Fibroblast of the aortic adventitia (primary cell): ENCODE measurements around the gene RCAN2. TPM values are rescaled to one million over a fixed set of nuclear protein-coding genes. Genes with fewer than 3 reads are reported as not detected.
A peak's percentile ranks its signal among the peaks of the same experiment; 100 is the strongest.

Source experiments
- DNase-seq: peaks from one replicate; pipeline ENCODE4 v3.0.0-alpha.2; 2010; ENCODE audit warnings: low read depth
- H3K4me3 ChIP-seq: 2 replicates; pipeline ENCODE4 v1.5.1; 2011; ENCODE audit warnings: low read depth, mild to moderate bottlenecking, control low read depth, low read length, moderate library complexity
- CTCF ChIP-seq: IDR thresholded peaks from 2 replicates; pipeline ENCODE4 v1.5.1; 2011; ENCODE audit warnings: mild to moderate bottlenecking, low read length, control low read depth, inconsistent platforms; ENCODE audit not compliant: insufficient read depth
- total RNA-seq: library from RNA; depleted of rRNA; stranded (reverse); fragments of >200 nt; gene quantifications from 2 replicates; pipeline ENCODE4 v1.2.3, GENCODE V29; 2012; ENCODE audit warnings: low replicate concordance

The RCAN2 gene
- total RNA-seq, 1 donor, result 8.0 TPM

- no peak for DNase-seq
- no peak for TF ChIP-seq CTCF
These were observed 243.1 kb downstream of the RCAN2 start for GRCh38 chr6:46248143-46248542.

GRCh38 chr6:46246727-46247126 lies 244.5 kb downstream of the RCAN2 start:
- no peak overlapping the region for H3K4me3 ChIP-seq
- no peak for DNase-seq
- no peak for TF ChIP-seq CTCF

More at GRCh38 chr6:46248143-46248542, 243.1 kb downstream of the RCAN2 start:
- no peak overlapping the region for H3K4me3 ChIP-seq

- H3K4me3 ChIP-seq, result no peak overlapping the region
- peak; percentile 21 for DNase-seq
- TF ChIP-seq CTCF, result no peak
These were observed 245.2 kb downstream of the RCAN2 start for GRCh38 chr6:46246081-46246480.

GRCh38 chr6:46244670-46245069 lies 246.6 kb downstream of the RCAN2 start:
- H3K4me3 ChIP-seq, result no peak overlapping the region
- no peak for TF ChIP-seq CTCF
- no peak for DNase-seq

- H3K4me3 ChIP-seq, result no peak overlapping the region
- no peak for DNase-seq
- no peak for TF ChIP-seq CTCF
These were observed 247.5 kb downstream of the RCAN2 start for GRCh38 chr6:46243754-46244153.

DNA sequence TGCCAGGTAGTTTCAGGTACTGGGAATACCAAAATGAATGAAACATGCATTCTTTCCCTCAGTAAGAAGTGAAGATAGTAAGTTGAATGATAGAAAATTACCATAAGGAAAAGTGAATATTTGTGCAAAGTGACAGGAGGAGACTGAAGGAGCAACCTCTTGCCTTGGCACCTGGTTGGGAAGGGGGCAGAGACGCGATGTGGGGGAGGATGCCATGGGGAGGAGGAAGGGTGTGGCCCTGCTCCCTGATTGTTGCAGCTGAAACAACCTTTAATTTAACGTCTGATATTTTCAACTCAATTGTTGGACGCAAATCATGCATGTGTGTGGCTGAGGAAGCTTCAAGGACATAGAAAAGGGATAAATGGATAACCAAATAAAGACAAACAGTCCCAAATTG lies 248.3 kb downstream of the RCAN2 start:
- no peak overlapping the region for H3K4me3 ChIP-seq
- no peak for TF ChIP-seq CTCF
- no peak for DNase-seq

DNA sequence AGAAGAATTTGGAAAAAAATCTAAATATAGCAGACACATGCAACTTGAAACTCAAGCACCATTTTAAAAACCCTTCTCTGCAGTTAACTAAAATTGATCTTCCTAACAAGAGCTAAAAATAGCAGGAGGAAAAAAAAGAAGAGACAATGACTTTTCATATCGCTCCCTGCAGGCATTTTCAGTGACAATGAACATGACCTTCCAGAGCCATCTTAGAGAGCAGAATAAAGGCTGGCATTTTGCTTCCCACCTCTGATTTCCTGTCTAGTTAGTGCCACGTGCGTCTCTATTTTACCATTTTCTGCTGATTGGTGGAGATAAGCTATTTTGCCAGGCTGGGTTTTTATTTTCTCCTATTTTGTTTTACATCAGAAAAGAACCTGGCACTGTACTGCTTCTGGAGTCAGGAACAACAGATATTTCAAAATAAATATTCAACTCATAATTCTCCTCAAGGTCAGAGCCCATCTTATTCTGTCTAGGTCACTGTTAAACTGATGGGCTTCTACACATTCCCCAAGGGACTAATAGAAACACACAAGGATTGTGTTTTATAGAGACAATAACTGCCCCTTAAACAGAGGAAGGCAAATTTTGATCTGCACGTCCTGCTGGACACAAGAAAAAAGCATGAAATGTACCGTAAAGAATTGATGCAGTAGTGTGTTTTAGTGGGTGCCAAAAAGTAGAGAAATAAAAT lies 250.2 kb downstream of the RCAN2 start:
- DNase-seq, result no peak
- H3K4me3 ChIP-seq, result no peak overlapping the region
- TF ChIP-seq CTCF, result no peak
